Measurements from ENCODE around the gene OPN1SW.
A peak's percentile ranks its signal among the peaks of the same experiment; 100 is the strongest.

The OPN1SW gene

DNA sequence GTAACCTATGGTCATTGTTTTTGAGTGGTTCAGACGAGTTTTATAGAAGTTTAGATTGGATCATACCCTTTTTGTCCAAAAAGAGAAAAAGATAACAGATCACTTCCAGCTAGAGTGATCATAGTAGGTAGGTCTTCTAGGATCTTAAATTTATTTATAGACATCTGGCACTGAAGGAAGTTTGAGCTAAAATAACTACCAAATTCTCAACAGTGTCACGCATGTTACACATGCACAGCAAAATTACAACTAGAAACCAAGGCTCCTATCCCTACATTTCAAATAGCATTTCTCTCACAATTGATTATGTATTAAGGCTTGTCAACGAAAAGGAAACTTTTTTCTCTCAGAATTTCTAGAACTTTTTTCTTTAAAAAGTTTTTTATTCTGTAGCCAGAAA is 34.1 kb downstream of the OPN1SW start:
- Histone ChIP-seq H3K27ac (ENCODE audit: low read depth, low read length, severe bottlenecking) (no peak overlapping the region), H3K4me3 (ENCODE audit: extremely low read depth, insufficient read depth, low read length, poor library complexity, severe bottlenecking) (peak overlapping the region; percentile 93), H3K4me1 (ENCODE audit: control insufficient read depth, insufficient read depth, low read length, poor library complexity, severe bottlenecking) (peaks cover 34% of the 10 kb centered on the region)

GRCh38 chr7:128740996-128741395 is 34.6 kb downstream of the OPN1SW start:
- Histone ChIP-seq H3K4me1 (ENCODE audit: control insufficient read depth, insufficient read depth, low read length, poor library complexity, severe bottlenecking) (peaks cover 34% of the 10 kb centered on the region), H3K4me3 (ENCODE audit: extremely low read depth, insufficient read depth, low read length, poor library complexity, severe bottlenecking) (peak overlapping the region; percentile 93)
- WGBS, 2 experiments (ENCODE audit: insufficient coverage in 2 of 2) = 100% methylated on average over 3 of the region's 3 CpGs

More for the DNA sequence above, 34.1 kb downstream of the OPN1SW start:
- 75% methylated on average over 1 of the region's 3 CpGs; no CpG with 5 or more reads in 1 of the 2 experiments for WGBS, 2 experiments (ENCODE audit: insufficient coverage in 2 of 2)
- Histone ChIP-seq H3K36me3 (ENCODE audit: control insufficient read depth, insufficient read depth, low read length) (peaks cover 50% of the 10 kb centered on the region), H3K9me3 (ENCODE audit: control insufficient read depth, low read length) (no peaks in the 10 kb centered on the region)

DNA sequence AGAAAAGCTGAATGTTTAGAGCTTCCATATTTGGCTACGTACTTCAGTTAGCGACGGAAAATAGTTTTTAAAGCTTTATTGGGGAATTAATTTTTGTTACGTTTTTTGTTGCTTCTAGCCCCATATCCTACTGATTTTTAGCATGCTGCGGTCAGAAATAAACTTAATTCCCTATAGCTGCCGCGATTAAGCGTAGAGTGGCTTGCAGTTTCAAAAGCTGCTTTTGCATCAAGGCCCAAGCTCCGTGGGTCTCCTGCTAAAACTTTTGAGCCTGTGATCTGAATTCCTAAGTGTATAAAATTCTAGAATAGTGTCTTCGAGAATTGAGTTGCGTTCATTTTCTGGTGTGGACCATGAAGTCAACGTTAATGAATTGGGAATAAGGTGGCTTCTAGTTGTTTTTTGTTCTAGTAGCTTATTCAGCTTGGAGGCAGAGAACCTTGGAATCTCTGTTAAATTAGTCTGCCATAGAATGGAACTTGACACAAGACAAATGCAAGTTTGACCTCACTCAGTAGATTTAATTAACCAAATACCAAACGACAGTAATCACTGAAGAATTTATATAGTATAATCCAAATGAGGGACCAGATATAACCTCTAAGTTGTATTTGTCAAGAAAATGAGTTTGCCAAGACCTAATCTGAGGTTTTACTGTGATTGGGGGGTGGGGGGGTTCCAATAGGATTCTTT is 35.5 kb downstream of the OPN1SW start:
- Histone ChIP-seq H3K36me3 (ENCODE audit: control insufficient read depth, insufficient read depth, low read length) (peaks cover 36% of the 10 kb centered on the region), H3K4me1 (ENCODE audit: control insufficient read depth, insufficient read depth, low read length, poor library complexity, severe bottlenecking) (peaks cover 34% of the 10 kb centered on the region), H3K9me3 (ENCODE audit: control insufficient read depth, low read length) (no peaks in the 10 kb centered on the region), H3K4me3 (ENCODE audit: extremely low read depth, insufficient read depth, low read length, poor library complexity, severe bottlenecking) (peak overlapping the region; percentile 93), H3K27ac (ENCODE audit: low read depth, low read length, severe bottlenecking) (peak overlapping the region; percentile 99)
- WGBS, 2 experiments (ENCODE audit: insufficient coverage in 2 of 2) = 9 to 13% methylated on average over 8 to 10 of the region's 13 CpGs

More at GRCh38 chr7:128740996-128741395, 34.6 kb downstream of the OPN1SW start:
- no peaks in the 10 kb centered on the region for H3K9me3 ChIP-seq (ENCODE audit: control insufficient read depth, low read length)
- peaks cover 45% of the 10 kb centered on the region for H3K36me3 ChIP-seq (ENCODE audit: control insufficient read depth, insufficient read depth, low read length)
- H3K27ac ChIP-seq (ENCODE audit: low read depth, low read length, severe bottlenecking) = no peak overlapping the region

- Histone ChIP-seq H3K9me3 (ENCODE audit: control insufficient read depth, low read length) (no peaks in the 10 kb centered on the region), H3K27ac (ENCODE audit: low read depth, low read length, severe bottlenecking) (peak within 1 kb of the TSS; percentile 99), H3K4me3 (ENCODE audit: extremely low read depth, insufficient read depth, low read length, poor library complexity, severe bottlenecking) (peak within 1 kb of the TSS; percentile 93), H3K36me3 (ENCODE audit: control insufficient read depth, insufficient read depth, low read length) (peaks cover 28% of the 10 kb centered on the region), H3K4me1 (ENCODE audit: control insufficient read depth, insufficient read depth, low read length, poor library complexity, severe bottlenecking) (peaks cover 34% of the 10 kb centered on the region)
- 0% methylated on average over 43 to 56 of the region's 74 CpGs for WGBS, 2 experiments (ENCODE audit: insufficient coverage in 2 of 2)
Measured at GRCh38 chr7:128739048-128739962, 36.3 kb downstream of the OPN1SW start, which contains the start of gene CALU. Gene CALU (plus strand): TSS chr7:128739359. CDS start chr7:128748584, 9,225 bp downstream.

DNA sequence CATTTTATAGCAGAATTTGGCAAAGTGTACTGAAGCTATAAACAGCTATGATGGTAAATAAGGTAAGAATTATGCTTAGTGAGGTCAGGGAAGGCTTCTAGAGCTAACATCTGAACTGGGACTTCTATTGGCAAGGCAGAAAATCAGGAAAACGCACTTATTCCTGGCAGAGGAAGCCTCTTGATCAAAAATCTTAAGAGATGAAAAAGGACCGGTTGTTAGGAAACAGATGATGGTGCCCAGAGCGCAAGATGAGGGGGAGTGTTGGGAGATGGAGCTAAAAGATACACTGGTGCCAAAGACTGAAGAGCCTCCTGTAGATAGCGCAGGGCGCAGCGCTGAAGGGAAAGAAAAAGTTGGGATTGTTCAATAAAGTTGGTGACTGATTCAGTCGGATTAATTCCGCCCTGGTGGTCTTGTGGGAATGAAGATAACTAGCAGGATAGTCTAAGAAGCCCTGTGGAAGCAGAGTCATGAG is 37.0 kb downstream of the OPN1SW start:
- 27 to 33% methylated on average over 7 to 8 of the region's 8 CpGs for WGBS, 2 experiments (ENCODE audit: insufficient coverage in 2 of 2)
- Histone ChIP-seq H3K36me3 (ENCODE audit: control insufficient read depth, insufficient read depth, low read length) (peaks cover 21% of the 10 kb centered on the region), H3K4me1 (ENCODE audit: control insufficient read depth, insufficient read depth, low read length, poor library complexity, severe bottlenecking) (peaks cover 31% of the 10 kb centered on the region), H3K4me3 (ENCODE audit: extremely low read depth, insufficient read depth, low read length, poor library complexity, severe bottlenecking) (peak overlapping the region; percentile 93), H3K9me3 (ENCODE audit: control insufficient read depth, low read length) (no peaks in the 10 kb centered on the region), H3K27ac (ENCODE audit: low read depth, low read length, severe bottlenecking) (peak overlapping the region; percentile 99)

DNA sequence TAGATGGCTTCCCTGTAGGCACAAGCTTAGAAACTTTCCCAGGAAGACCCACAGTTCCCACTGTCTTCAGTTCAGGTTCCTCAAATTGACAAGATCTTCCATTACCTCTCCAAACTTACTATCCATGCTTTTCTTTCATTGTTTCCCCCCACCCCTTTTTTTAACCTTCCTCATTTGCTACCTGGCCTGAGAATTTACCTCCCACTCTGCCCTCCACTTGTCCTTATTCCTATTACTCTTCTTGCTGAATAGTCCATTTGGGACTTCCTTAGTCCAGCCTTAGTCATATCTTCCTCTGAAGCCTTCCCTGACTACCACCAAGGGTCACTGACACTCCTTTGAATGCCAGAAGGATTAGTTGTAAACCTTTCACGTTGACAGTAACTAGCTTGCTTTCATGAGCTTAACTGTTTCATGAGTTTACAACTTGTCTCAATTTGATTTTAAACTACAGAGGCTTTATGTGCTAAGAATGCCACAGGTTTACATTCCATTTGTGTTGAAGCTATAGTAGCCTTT is 37.7 kb downstream of the OPN1SW start:
- peaks cover 26% of the 10 kb centered on the region for H3K4me1 ChIP-seq (ENCODE audit: control insufficient read depth, insufficient read depth, low read length, poor library complexity, severe bottlenecking)
- H3K9me3 ChIP-seq (ENCODE audit: control insufficient read depth, low read length) = no peaks in the 10 kb centered on the region
- H3K27ac ChIP-seq (ENCODE audit: low read depth, low read length, severe bottlenecking) = peak overlapping the region; percentile 99
- no peak overlapping the region for H3K4me3 ChIP-seq (ENCODE audit: extremely low read depth, insufficient read depth, low read length, poor library complexity, severe bottlenecking)
- peaks cover 14% of the 10 kb centered on the region for H3K36me3 ChIP-seq (ENCODE audit: control insufficient read depth, insufficient read depth, low read length)
- WGBS, 2 experiments (ENCODE audit: insufficient coverage in 2 of 2) = 0% methylated on average over 1 of the region's 1 CpG; no CpG with 5 or more reads in 1 of the 2 experiments

DNA sequence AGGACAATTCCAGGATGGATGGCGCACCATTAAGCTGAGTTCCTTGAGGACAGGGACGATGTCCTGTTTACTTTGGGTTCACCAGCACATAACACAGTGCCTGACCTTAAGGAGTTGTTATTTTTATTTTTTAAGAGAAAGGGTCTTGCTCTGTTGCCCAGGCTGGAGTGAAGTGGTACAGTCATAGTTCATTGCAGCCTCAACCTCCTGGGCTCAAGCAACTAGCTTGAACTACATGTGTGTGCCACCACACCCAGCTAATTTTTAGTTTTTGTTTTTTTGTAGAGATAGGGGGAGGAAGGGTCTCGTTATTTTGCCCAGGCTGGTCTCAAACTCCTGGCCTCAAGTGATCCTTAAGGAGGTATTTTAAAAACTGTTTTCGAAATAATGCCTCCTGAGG is 38.2 kb downstream of the OPN1SW start:
- peak overlapping the region; percentile 99 for H3K27ac ChIP-seq (ENCODE audit: low read depth, low read length, severe bottlenecking)
- H3K9me3 ChIP-seq (ENCODE audit: control insufficient read depth, low read length) = no peaks in the 10 kb centered on the region
- WGBS, 2 experiments (ENCODE audit: insufficient coverage in 2 of 2) = 87 to 94% methylated on average over 2 to 3 of the region's 4 CpGs
- peaks cover 13% of the 10 kb centered on the region for H3K36me3 ChIP-seq (ENCODE audit: control insufficient read depth, insufficient read depth, low read length)
- H3K4me1 ChIP-seq (ENCODE audit: control insufficient read depth, insufficient read depth, low read length, poor library complexity, severe bottlenecking) = peaks cover 25% of the 10 kb centered on the region
- H3K4me3 ChIP-seq (ENCODE audit: extremely low read depth, insufficient read depth, low read length, poor library complexity, severe bottlenecking) = no peak overlapping the region

GRCh38 chr7:128735436-128735835 is 40.2 kb downstream of the OPN1SW start:
- H3K4me1 ChIP-seq (ENCODE audit: control insufficient read depth, insufficient read depth, low read length, poor library complexity, severe bottlenecking) = peaks cover 15% of the 10 kb centered on the region
- H3K27ac ChIP-seq (ENCODE audit: low read depth, low read length, severe bottlenecking) = no peak overlapping the region
- no peak overlapping the region for H3K4me3 ChIP-seq (ENCODE audit: extremely low read depth, insufficient read depth, low read length, poor library complexity, severe bottlenecking)
- WGBS, 2 experiments (ENCODE audit: insufficient coverage in 2 of 2) = 80 to 92% methylated on average over 1 to 2 of the region's 5 CpGs
- H3K9me3 ChIP-seq (ENCODE audit: control insufficient read depth, low read length) = no peaks in the 10 kb centered on the region
- no peaks in the 10 kb centered on the region for H3K36me3 ChIP-seq (ENCODE audit: control insufficient read depth, insufficient read depth, low read length)

DNA sequence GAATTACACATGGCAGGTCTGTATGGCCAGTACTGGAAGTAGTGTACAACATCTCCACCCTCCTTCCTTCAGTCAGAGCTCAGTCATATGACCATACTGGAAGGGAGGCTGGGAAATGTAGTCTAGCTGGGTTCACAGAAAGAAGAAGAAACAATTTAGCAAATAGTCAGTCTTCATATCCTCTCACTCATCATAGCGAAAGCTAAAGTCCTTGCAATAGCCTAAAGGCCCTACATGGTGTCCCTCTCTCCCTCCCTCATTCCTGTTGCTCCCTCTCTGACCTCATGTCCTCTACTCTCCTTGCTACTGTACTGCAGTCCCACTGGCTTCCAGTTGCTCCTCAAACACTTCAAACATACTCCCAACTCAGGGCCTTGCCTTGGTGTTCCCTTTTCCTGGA is 40.7 kb downstream of the OPN1SW start:
- WGBS, 2 experiments (ENCODE audit: insufficient coverage in 2 of 2) = 86 to 100% methylated on average over 1 of the region's 1 CpG

GRCh38 chr7:128733278-128733645 is 42.3 kb downstream of the OPN1SW start:
- Histone ChIP-seq H3K4me1 (ENCODE audit: control insufficient read depth, insufficient read depth, low read length, poor library complexity, severe bottlenecking) (peaks cover 12% of the 10 kb centered on the region), H3K27ac (ENCODE audit: low read depth, low read length, severe bottlenecking) (no peak overlapping the region), H3K4me3 (ENCODE audit: extremely low read depth, insufficient read depth, low read length, poor library complexity, severe bottlenecking) (no peak overlapping the region), H3K9me3 (ENCODE audit: control insufficient read depth, low read length) (no peaks in the 10 kb centered on the region), H3K36me3 (ENCODE audit: control insufficient read depth, insufficient read depth, low read length) (no peaks in the 10 kb centered on the region)
- 89 to 93% methylated on average over 2 of the region's 2 CpGs for WGBS, 2 experiments (ENCODE audit: insufficient coverage in 2 of 2)

More for the DNA sequence above, 40.7 kb downstream of the OPN1SW start:
- peaks cover 15% of the 10 kb centered on the region for H3K4me1 ChIP-seq (ENCODE audit: control insufficient read depth, insufficient read depth, low read length, poor library complexity, severe bottlenecking)
- H3K27ac ChIP-seq (ENCODE audit: low read depth, low read length, severe bottlenecking) = no peak overlapping the region
- no peaks in the 10 kb centered on the region for H3K9me3 ChIP-seq (ENCODE audit: control insufficient read depth, low read length)
- H3K36me3 ChIP-seq (ENCODE audit: control insufficient read depth, insufficient read depth, low read length) = no peaks in the 10 kb centered on the region
- H3K4me3 ChIP-seq (ENCODE audit: extremely low read depth, insufficient read depth, low read length, poor library complexity, severe bottlenecking) = no peak overlapping the region
